SK-N-SH treated with all-trans-retinoic acid at 6 μM for 48 hours (cell line): ENCODE data around the gene TRIM31.

Experiments used
- ATAC-seq: fragments of 200-7000 bp; cut with Tn5 transposase; 3 replicates; pipeline ENCODE4 v1.9.1; 2020; ENCODE audit warnings: mild to moderate bottlenecking, moderate library complexity
- ARNTL ChIP-seq: fragments of 450-650 bp; formaldehyde crosslinking; IDR thresholded peaks from 2 replicates; pipeline ENCODE4 v1.5.0; 2020; ENCODE audit warnings: low read depth, mild to moderate bottlenecking, moderate library complexity, borderline replicate concordance
- BACH2 ChIP-seq: fragments of 250-450 bp; sonication (Bioruptor Pico); IDR thresholded peaks from 2 replicates; pipeline ENCODE4 v1.9.0; 2021; ENCODE audit warnings: mild to moderate bottlenecking, borderline replicate concordance
- CSDC2 ChIP-seq: fragments of 250-450 bp; sonication (Bioruptor Pico); IDR thresholded peaks from 2 replicates; pipeline ENCODE4 v1.5.0; 2020; ENCODE audit warnings: mild to moderate bottlenecking, moderate library complexity
- ESRRG ChIP-seq: fragments of 250-450 bp; sonication (Bioruptor Pico); IDR thresholded peaks from 2 replicates; pipeline ENCODE4 v1.6.1; 2021; ENCODE audit warnings: mild to moderate bottlenecking
- GLIS3 ChIP-seq: fragments of 250-450 bp; sonication (Bioruptor Pico); IDR thresholded peaks from 2 replicates; pipeline ENCODE4 v1.5.0; 2020; ENCODE audit warnings: mild to moderate bottlenecking, moderate library complexity
- ISL1 ChIP-seq: fragments of 250-450 bp; sonication (Bioruptor Pico); IDR thresholded peaks from 2 replicates; pipeline ENCODE4 v2.1.2; 2022; ENCODE audit warnings: mild to moderate bottlenecking, moderate library complexity
- OSR1 ChIP-seq: fragments of 250-450 bp; sonication (Bioruptor Pico); IDR thresholded peaks from 2 replicates; pipeline ENCODE4 v1.8.0; 2022; ENCODE audit warnings: moderate library complexity, mild to moderate bottlenecking, inconsistent platforms
- PPARA ChIP-seq: fragments of 250-450 bp; sonication (Bioruptor Pico); IDR thresholded peaks from 2 replicates; pipeline ENCODE4 v1.5.0; 2020; ENCODE audit warnings: mild to moderate bottlenecking, borderline replicate concordance
- RARB ChIP-seq: fragments of 250-450 bp; sonication (Bioruptor Pico); IDR thresholded peaks from 2 replicates; pipeline ENCODE4 v1.8.0; 2021; ENCODE audit warnings: mild to moderate bottlenecking, moderate library complexity
- SNAI2 ChIP-seq: fragments of 250-450 bp; sonication (Bioruptor Pico); IDR thresholded peaks from 2 replicates; pipeline ENCODE4 v1.5.0; 2020; ENCODE audit warnings: mild to moderate bottlenecking, moderate library complexity
- TCF4 ChIP-seq: fragments of 250-450 bp; sonication (Bioruptor Pico); IDR thresholded peaks from 2 replicates; pipeline ENCODE4 v1.8.0; 2021; ENCODE audit warnings: mild to moderate bottlenecking, moderate library complexity, borderline replicate concordance
- TOX ChIP-seq: fragments of 250-450 bp; sonication (Bioruptor Pico); IDR thresholded peaks from 2 replicates; pipeline ENCODE4 v1.8.0; 2021; ENCODE audit warnings: mild to moderate bottlenecking, moderate library complexity, borderline replicate concordance
- ZFP3 ChIP-seq: fragments of 250-450 bp; sonication (Bioruptor Pico); IDR thresholded peaks from 2 replicates; pipeline ENCODE4 v1.5.0; 2020; ENCODE audit warnings: mild to moderate bottlenecking, moderate library complexity
- ZFP30 ChIP-seq: fragments of 450-650 bp; formaldehyde crosslinking; IDR thresholded peaks from 2 replicates; pipeline ENCODE4 v1.5.0; 2022; ENCODE audit warnings: mild to moderate bottlenecking, moderate library complexity
- ZNF565 ChIP-seq: fragments of 450-650 bp; formaldehyde crosslinking; conservative IDR thresholded peaks from 2 replicates; pipeline ENCODE4 v1.5.0; 2020; ENCODE audit warnings: low read depth, mild to moderate bottlenecking, moderate library complexity
- ZNF70 ChIP-seq: fragments of 450-650 bp; formaldehyde crosslinking; IDR thresholded peaks from 2 replicates; pipeline ENCODE4 v1.5.0; 2020; ENCODE audit warnings: mild to moderate bottlenecking, moderate library complexity
- ZNF8 ChIP-seq: fragments of 450-650 bp; formaldehyde crosslinking; IDR thresholded peaks from 2 replicates; pipeline ENCODE4 v1.5.0; 2020; ENCODE audit warnings: mild to moderate bottlenecking, moderate library complexity
- TF ChIP-seq, protein P1 (sequence below): fragments of 250-450 bp; sonication (Bioruptor Pico); IDR thresholded peaks from 2 replicates; pipeline ENCODE4 v1.5.0; 2020; ENCODE audit warnings: mild to moderate bottlenecking, moderate library complexity
- TF ChIP-seq, protein P2 (sequence below): fragments of 250-450 bp; sonication (Bioruptor Pico); IDR thresholded peaks from 2 replicates; pipeline ENCODE4 v1.8.0; 2021; ENCODE audit warnings: low read depth, mild to moderate bottlenecking, moderate library complexity, borderline replicate concordance
- TF ChIP-seq, protein P3 (sequence below): fragments of 250-450 bp; sonication (Bioruptor Pico); IDR thresholded peaks from 2 replicates; pipeline ENCODE4 v1.5.1; 2021; ENCODE audit warnings: mild to moderate bottlenecking, moderate library complexity
- TF ChIP-seq, protein P4 (sequence below): fragments of 250-450 bp; sonication (Bioruptor Pico); IDR thresholded peaks from 2 replicates; pipeline ENCODE4 v1.5.1; 2020; ENCODE audit warnings: low read depth, mild to moderate bottlenecking, moderate library complexity
- TF ChIP-seq, protein P5 (sequence below): fragments of 250-450 bp; sonication (Bioruptor Pico); IDR thresholded peaks from 2 replicates; pipeline ENCODE4 v1.8.0; 2020; ENCODE audit warnings: mild to moderate bottlenecking, moderate library complexity, borderline replicate concordance

The TRIM31 gene

DNA sequence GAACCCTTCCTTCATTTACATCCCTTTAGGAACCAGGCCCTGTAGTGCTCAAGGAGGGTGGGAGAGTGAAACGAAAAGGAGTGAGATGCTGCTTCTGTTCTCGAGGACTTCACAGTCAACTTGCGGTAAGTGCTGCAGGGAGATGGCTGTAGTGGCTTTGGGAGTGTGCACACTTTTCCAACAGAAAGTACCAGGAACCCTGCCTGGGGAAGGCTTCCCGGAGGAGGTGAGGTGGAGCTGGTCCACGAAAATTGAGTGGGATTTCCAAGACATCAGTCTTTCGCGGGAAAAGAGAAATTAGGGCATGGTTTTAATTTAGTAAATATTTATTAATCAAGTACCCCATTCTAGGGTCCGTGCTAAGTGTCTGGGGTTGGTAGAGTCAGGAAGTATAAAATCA, 12.7 kb downstream of the TRIM31 start:
- TF ChIP-seq CSDC2 (CRISPR knock-in tag) (no peak), TOX (CRISPR knock-in tag) (no peak), ZNF8 (CRISPR knock-in tag) (no peak), OSR1 (CRISPR knock-in tag) (no peak), ZFP30 (CRISPR knock-in tag) (no peak), ARNTL (CRISPR knock-in tag) (no peak), GLIS3 (CRISPR knock-in tag) (no peak), ISL1 (no peak), SNAI2 (no peak), ZNF565 (CRISPR knock-in tag) (no peak), ZFP3 (no peak), ESRRG (CRISPR knock-in tag) (no peak), TCF4 (CRISPR knock-in tag) (no peak)
- TF ChIP-seq, protein P1, sequence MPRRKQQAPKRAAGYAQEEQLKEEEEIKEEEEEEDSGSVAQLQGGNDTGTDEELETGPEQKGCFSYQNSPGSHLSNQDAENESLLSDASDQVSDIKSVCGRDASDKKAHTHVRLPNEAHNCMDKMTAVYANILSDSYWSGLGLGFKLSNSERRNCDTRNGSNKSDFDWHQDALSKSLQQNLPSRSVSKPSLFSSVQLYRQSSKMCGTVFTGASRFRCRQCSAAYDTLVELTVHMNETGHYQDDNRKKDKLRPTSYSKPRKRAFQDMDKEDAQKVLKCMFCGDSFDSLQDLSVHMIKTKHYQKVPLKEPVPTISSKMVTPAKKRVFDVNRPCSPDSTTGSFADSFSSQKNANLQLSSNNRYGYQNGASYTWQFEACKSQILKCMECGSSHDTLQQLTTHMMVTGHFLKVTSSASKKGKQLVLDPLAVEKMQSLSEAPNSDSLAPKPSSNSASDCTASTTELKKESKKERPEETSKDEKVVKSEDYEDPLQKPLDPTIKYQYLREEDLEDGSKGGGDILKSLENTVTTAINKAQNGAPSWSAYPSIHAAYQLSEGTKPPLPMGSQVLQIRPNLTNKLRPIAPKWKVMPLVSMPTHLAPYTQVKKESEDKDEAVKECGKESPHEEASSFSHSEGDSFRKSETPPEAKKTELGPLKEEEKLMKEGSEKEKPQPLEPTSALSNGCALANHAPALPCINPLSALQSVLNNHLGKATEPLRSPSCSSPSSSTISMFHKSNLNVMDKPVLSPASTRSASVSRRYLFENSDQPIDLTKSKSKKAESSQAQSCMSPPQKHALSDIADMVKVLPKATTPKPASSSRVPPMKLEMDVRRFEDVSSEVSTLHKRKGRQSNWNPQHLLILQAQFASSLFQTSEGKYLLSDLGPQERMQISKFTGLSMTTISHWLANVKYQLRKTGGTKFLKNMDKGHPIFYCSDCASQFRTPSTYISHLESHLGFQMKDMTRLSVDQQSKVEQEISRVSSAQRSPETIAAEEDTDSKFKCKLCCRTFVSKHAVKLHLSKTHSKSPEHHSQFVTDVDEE (CRISPR knock-in tag): no peak
- TF ChIP-seq, protein P2, sequence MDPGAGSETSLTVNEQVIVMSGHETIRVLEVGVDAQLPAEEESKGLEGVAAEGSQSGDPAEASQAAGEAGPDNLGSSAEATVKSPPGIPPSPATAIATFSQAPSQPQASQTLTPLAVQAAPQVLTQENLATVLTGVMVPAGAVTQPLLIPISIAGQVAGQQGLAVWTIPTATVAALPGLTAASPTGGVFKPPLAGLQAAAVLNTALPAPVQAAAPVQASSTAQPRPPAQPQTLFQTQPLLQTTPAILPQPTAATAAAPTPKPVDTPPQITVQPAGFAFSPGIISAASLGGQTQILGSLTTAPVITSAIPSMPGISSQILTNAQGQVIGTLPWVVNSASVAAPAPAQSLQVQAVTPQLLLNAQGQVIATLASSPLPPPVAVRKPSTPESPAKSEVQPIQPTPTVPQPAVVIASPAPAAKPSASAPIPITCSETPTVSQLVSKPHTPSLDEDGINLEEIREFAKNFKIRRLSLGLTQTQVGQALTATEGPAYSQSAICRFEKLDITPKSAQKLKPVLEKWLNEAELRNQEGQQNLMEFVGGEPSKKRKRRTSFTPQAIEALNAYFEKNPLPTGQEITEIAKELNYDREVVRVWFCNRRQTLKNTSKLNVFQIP (CRISPR knock-in tag): no peak
- TF ChIP-seq, protein P3, sequence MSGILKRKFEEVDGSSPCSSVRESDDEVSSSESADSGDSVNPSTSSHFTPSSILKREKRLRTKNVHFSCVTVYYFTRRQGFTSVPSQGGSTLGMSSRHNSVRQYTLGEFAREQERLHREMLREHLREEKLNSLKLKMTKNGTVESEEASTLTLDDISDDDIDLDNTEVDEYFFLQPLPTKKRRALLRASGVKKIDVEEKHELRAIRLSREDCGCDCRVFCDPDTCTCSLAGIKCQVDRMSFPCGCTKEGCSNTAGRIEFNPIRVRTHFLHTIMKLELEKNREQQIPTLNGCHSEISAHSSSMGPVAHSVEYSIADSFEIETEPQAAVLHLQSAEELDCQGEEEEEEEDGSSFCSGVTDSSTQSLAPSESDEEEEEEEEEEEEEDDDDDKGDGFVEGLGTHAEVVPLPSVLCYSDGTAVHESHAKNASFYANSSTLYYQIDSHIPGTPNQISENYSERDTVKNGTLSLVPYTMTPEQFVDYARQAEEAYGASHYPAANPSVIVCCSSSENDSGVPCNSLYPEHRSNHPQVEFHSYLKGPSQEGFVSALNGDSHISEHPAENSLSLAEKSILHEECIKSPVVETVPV (CRISPR knock-in tag): no peak
- TF ChIP-seq, all 23 proteins: peak for 0
- ATAC-seq: no peak

DNA sequence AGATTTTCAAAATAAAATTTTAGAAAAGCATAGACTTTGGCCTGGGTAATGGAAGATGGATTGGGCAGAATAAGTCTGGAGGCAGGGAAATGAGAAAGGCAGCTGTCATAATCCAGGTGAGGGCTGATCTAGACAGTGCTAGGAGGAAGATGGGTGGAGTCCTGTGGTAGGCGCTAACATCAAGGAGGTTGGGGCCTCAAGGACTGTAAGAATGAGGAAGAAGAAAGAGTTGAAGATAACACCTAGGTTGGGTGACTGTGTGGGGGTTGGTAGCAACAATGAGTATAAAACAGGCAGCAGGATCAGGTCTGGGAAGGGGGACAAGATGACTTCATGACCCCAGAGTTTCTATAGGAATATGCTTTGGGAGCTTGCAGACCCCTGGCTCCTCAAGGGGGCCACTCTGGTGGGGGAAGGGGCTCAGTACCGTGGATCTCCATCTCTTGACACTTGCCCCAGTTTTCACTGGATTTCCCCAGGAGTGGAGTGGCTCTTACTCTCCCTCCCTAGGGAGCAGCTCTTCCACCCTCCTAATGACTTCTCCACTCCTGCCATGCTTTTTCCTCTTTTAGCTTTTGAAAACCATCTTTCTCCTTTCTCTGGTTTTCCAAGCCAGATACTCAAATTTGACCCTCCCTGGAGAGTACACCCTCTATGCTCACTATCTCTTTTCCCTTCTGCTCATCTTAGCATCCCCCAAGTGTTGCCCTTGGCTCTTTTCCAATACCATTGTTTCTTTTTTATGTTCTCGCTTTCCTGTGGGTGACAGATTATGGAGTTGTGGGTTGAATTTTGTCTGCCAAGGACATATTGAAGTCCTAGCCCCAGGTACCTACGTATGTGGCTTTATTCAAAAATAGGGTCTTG, 14.8 kb downstream of the TRIM31 start:
- ATAC-seq: no peak
- TF ChIP-seq, protein P4, sequence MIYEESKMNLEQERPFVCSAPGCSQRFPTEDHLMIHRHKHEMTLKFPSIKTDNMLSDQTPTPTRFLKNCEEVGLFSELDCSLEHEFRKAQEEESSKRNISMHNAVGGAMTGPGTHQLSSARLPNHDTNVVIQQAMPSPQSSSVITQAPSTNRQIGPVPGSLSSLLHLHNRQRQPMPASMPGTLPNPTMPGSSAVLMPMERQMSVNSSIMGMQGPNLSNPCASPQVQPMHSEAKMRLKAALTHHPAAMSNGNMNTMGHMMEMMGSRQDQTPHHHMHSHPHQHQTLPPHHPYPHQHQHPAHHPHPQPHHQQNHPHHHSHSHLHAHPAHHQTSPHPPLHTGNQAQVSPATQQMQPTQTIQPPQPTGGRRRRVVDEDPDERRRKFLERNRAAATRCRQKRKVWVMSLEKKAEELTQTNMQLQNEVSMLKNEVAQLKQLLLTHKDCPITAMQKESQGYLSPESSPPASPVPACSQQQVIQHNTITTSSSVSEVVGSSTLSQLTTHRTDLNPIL (CRISPR knock-in tag): no peak
- TF ChIP-seq ZNF8 (CRISPR knock-in tag) (no peak), BACH2 (CRISPR knock-in tag) (no peak), GLIS3 (CRISPR knock-in tag) (no peak), ESRRG (CRISPR knock-in tag) (no peak), RARB (CRISPR knock-in tag) (no peak), CSDC2 (CRISPR knock-in tag) (no peak), SNAI2 (no peak), ISL1 (no peak), ZFP30 (CRISPR knock-in tag) (no peak), ZFP3 (no peak), TCF4 (CRISPR knock-in tag) (no peak), OSR1 (CRISPR knock-in tag) (no peak), ZNF565 (CRISPR knock-in tag) (no peak), PPARA (no peak), ZNF70 (CRISPR knock-in tag) (no peak)
- TF ChIP-seq, protein P5, sequence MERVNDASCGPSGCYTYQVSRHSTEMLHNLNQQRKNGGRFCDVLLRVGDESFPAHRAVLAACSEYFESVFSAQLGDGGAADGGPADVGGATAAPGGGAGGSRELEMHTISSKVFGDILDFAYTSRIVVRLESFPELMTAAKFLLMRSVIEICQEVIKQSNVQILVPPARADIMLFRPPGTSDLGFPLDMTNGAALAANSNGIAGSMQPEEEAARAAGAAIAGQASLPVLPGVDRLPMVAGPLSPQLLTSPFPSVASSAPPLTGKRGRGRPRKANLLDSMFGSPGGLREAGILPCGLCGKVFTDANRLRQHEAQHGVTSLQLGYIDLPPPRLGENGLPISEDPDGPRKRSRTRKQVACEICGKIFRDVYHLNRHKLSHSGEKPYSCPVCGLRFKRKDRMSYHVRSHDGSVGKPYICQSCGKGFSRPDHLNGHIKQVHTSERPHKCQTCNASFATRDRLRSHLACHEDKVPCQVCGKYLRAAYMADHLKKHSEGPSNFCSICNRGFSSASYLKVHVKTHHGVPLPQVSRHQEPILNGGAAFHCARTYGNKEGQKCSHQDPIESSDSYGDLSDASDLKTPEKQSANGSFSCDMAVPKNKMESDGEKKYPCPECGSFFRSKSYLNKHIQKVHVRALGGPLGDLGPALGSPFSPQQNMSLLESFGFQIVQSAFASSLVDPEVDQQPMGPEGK: no peak
- TF ChIP-seq, protein P3 (CRISPR knock-in tag): no peak
- TF ChIP-seq, protein P2 (CRISPR knock-in tag): no peak
